ENCODE results near the gene SLC5A9. TPM values are rescaled to one million over a fixed set of nuclear protein-coding genes. Genes with fewer than 3 reads are reported as not detected.

SLC5A9 gene
- not detected in 2 replicates for total RNA-seq

GRCh38 chr1:48222501-48223242, at the start of gene SLC5A9:
Gene SLC5A9, plus strand, starts transcription at chr1:48222716. Its CDS starts 21 bp downstream, at chr1:48222737.

Other genes with a start within 250 kb of the SLC5A9 start
- gene TRABD2B, start 225.3 kb upstream of the SLC5A9 start, total RNA-seq = not detected in 2 replicates
- gene SPATA6, start 249.5 kb downstream of the SLC5A9 start, total RNA-seq = 3.0 and 3.9 TPM in 2 replicates

Measured in epithelial cell of umbilical artery (primary cell).